ENCODE results near the gene FHOD3.

The FHOD3 gene

GRCh38 chr18:36398419-36398818 is 100.9 kb downstream of the FHOD3 start:
- TF ChIP-seq CTCF (IDR thresholded peaks at IDR 0.05; ENCODE audit: control insufficient read depth, extremely low read depth, insufficient read depth), result no peak
- no peak for DNase-seq (ENCODE audit: low read depth)
- H3K4me3 ChIP-seq (ENCODE audit: low read depth, low read length), result no peak overlapping the region

GRCh38 chr18:36399055-36399454 is 101.5 kb downstream of the FHOD3 start:
- DNase-seq (ENCODE audit: low read depth), result no peak
- no peak overlapping the region for H3K4me3 ChIP-seq (ENCODE audit: low read depth, low read length)
- TF ChIP-seq CTCF (IDR thresholded peaks at IDR 0.05; ENCODE audit: control insufficient read depth, extremely low read depth, insufficient read depth), result no peak

- no peak overlapping the region for H3K4me3 ChIP-seq (ENCODE audit: low read depth, low read length)
- DNase-seq (ENCODE audit: low read depth), result no peak
- TF ChIP-seq CTCF (IDR thresholded peaks at IDR 0.05; ENCODE audit: control insufficient read depth, extremely low read depth, insufficient read depth), result no peak
Measured at GRCh38 chr18:36401462-36401861, 103.9 kb downstream of the FHOD3 start.

- TF ChIP-seq CTCF (IDR thresholded peaks at IDR 0.05; ENCODE audit: control insufficient read depth, extremely low read depth, insufficient read depth), result no peak
- H3K4me3 ChIP-seq (ENCODE audit: low read depth, low read length), result no peak overlapping the region
- DNase-seq (ENCODE audit: low read depth), result no peak
Measured at GRCh38 chr18:36402765-36403396, 105.4 kb downstream of the FHOD3 start.

GRCh38 chr18:36403896-36404820 is 106.6 kb downstream of the FHOD3 start:
- DNase-seq (ENCODE audit: low read depth), result peak; percentile 30
- no peak overlapping the region for H3K4me3 ChIP-seq (ENCODE audit: low read depth, low read length)
- no peak for TF ChIP-seq CTCF (IDR thresholded peaks at IDR 0.05; ENCODE audit: control insufficient read depth, extremely low read depth, insufficient read depth)

- TF ChIP-seq CTCF (IDR thresholded peaks at IDR 0.05; ENCODE audit: control insufficient read depth, extremely low read depth, insufficient read depth), result no peak
- DNase-seq (ENCODE audit: low read depth), result no peak
- H3K4me3 ChIP-seq (ENCODE audit: low read depth, low read length), result no peak overlapping the region
Measured at GRCh38 chr18:36405611-36406010, 108.1 kb downstream of the FHOD3 start.

All from LNCaP clone FGC (cell line).